ENCODE data around the gene UGT1A7.
"Not testable (repeated sequence)": the region's sequence is repeated elsewhere in the genome, so short reads cannot be mapped to it uniquely, and the experiment has no call there.

UGT1A7 gene

GRCh38 chr2:233700028-233700635 is 18.4 kb downstream of the UGT1A7 start:
- H3F3A ChIP-seq (ENCODE audit: control insufficient read depth, insufficient read depth), result no peaks in the 10 kb centered on the region
- H3K4me2 ChIP-seq (ENCODE audit: low read length), result no peak overlapping the region
- TF ChIP-seq CTCF (IDR thresholded peaks at IDR 0.05; ENCODE audit: low read depth, low read length, poor library complexity, severe bottlenecking) (no peak), EZH2phosphoT487 (IDR thresholded peaks at IDR 0.05; ENCODE audit: borderline replicate concordance, low read length) (no peak)
- H3K9me2 ChIP-seq (replicated peaks; ENCODE audit: control insufficient read depth, low read length), result no peaks in the 10 kb centered on the region
- H3K4me1 ChIP-seq (ENCODE audit: control insufficient read depth, low read length), result no peaks in the 10 kb centered on the region
- H3K79me2 ChIP-seq (ENCODE audit: control insufficient read depth, low read length), result no peaks in the 10 kb centered on the region
- no peaks in the 10 kb centered on the region for H3K9me3 ChIP-seq (ENCODE audit: control insufficient read depth, insufficient read depth, low read length)
- no peak overlapping the region for H3K4me3 ChIP-seq (ENCODE audit: low read length)
- H3K36me3 ChIP-seq (ENCODE audit: control insufficient read depth, low read length), result no peaks in the 10 kb centered on the region
- H3K27me3 ChIP-seq (ENCODE audit: control insufficient read depth, low read length), result no peaks in the 10 kb centered on the region
- no peak overlapping the region for H3K27ac ChIP-seq (ENCODE audit: low read depth, low read length)
- H4K20me1 ChIP-seq (ENCODE audit: control insufficient read depth, insufficient read depth, low read depth, low read length), result no peaks in the 10 kb centered on the region

- H3K4me3 ChIP-seq (ENCODE audit: low read length); H3K9me2 ChIP-seq (replicated peaks; ENCODE audit: control insufficient read depth, low read length); H3K79me2 ChIP-seq (ENCODE audit: control insufficient read depth, low read length); H3K36me3 ChIP-seq (ENCODE audit: control insufficient read depth, low read length); H3K27ac ChIP-seq (ENCODE audit: low read depth, low read length); H3F3A ChIP-seq (ENCODE audit: control insufficient read depth, insufficient read depth); H3K4me1 ChIP-seq (ENCODE audit: control insufficient read depth, low read length); H3K27me3 ChIP-seq (ENCODE audit: control insufficient read depth, low read length); H3K9me3 ChIP-seq (ENCODE audit: control insufficient read depth, insufficient read depth, low read length); H3K4me2 ChIP-seq (ENCODE audit: low read length); H4K20me1 ChIP-seq (ENCODE audit: control insufficient read depth, insufficient read depth, low read depth, low read length): not testable (repeated sequence)
Observed at GRCh38 chr2:233700842-233701241, 19.1 kb downstream of the UGT1A7 start.

GRCh38 chr2:233702238-233702637 is 20.5 kb downstream of the UGT1A7 start:
- Histone ChIP-seq H3K27me3 (ENCODE audit: control insufficient read depth, low read length) (0 out of 2 replicates have a peak, but pooled peaks cover 3% of the 10 kb centered on the region), H3K27ac (ENCODE audit: low read depth, low read length) (no peak overlapping the region), H3F3A (ENCODE audit: control insufficient read depth, insufficient read depth) (no peaks in the 10 kb centered on the region), H3K4me2 (ENCODE audit: low read length) (no peak overlapping the region), H3K9me3 (ENCODE audit: control insufficient read depth, insufficient read depth, low read length) (no peaks in the 10 kb centered on the region), H3K4me1 (ENCODE audit: control insufficient read depth, low read length) (no peaks in the 10 kb centered on the region), H3K36me3 (ENCODE audit: control insufficient read depth, low read length) (no peaks in the 10 kb centered on the region), H3K9me2 (replicated peaks; ENCODE audit: control insufficient read depth, low read length) (no peaks in the 10 kb centered on the region), H3K4me3 (ENCODE audit: low read length) (no peak overlapping the region), H4K20me1 (ENCODE audit: control insufficient read depth, insufficient read depth, low read depth, low read length) (no peaks in the 10 kb centered on the region), H3K79me2 (ENCODE audit: control insufficient read depth, low read length) (no peaks in the 10 kb centered on the region)
- TF ChIP-seq EZH2phosphoT487 (IDR thresholded peaks at IDR 0.05; ENCODE audit: borderline replicate concordance, low read length) (no peak), CTCF (IDR thresholded peaks at IDR 0.05; ENCODE audit: low read depth, low read length, poor library complexity, severe bottlenecking) (no peak)

GRCh38 chr2:233705911-233706506 is 24.3 kb downstream of the UGT1A7 start:
- H3K4me3 ChIP-seq (ENCODE audit: low read length), result no peak overlapping the region
- H4K20me1 ChIP-seq (ENCODE audit: control insufficient read depth, insufficient read depth, low read depth, low read length), result no peaks in the 10 kb centered on the region
- H3K9me2 ChIP-seq (replicated peaks; ENCODE audit: control insufficient read depth, low read length), result no peaks in the 10 kb centered on the region
- H3K4me1 ChIP-seq (ENCODE audit: control insufficient read depth, low read length), result no peaks in the 10 kb centered on the region
- no peaks in the 10 kb centered on the region for H3K79me2 ChIP-seq (ENCODE audit: control insufficient read depth, low read length)
- 0 out of 2 replicates have a peak, but pooled peaks cover 3% of the 10 kb centered on the region for H3K27me3 ChIP-seq (ENCODE audit: control insufficient read depth, low read length)
- TF ChIP-seq EZH2phosphoT487 (IDR thresholded peaks at IDR 0.05; ENCODE audit: borderline replicate concordance, low read length), result no peak
- TF ChIP-seq CTCF (IDR thresholded peaks at IDR 0.05; ENCODE audit: low read depth, low read length, poor library complexity, severe bottlenecking), result no peak
- no peak overlapping the region for H3K27ac ChIP-seq (ENCODE audit: low read depth, low read length)
- H3K9me3 ChIP-seq (ENCODE audit: control insufficient read depth, insufficient read depth, low read length), result no peaks in the 10 kb centered on the region
- H3K36me3 ChIP-seq (ENCODE audit: control insufficient read depth, low read length), result no peaks in the 10 kb centered on the region
- H3F3A ChIP-seq (ENCODE audit: control insufficient read depth, insufficient read depth), result no peaks in the 10 kb centered on the region
- H3K4me2 ChIP-seq (ENCODE audit: low read length), result no peak overlapping the region

Measured in DOHH2 (cell line).